ENCODE results near the gene CHST10. TPM values are rescaled to one million over a fixed set of nuclear protein-coding genes. Genes with fewer than 3 reads are reported as not detected.
"Not testable (repeated sequence)": the region's sequence is repeated elsewhere in the genome, so short reads cannot be mapped to it uniquely, and the experiment has no call there.

The CHST10 gene, protein sequence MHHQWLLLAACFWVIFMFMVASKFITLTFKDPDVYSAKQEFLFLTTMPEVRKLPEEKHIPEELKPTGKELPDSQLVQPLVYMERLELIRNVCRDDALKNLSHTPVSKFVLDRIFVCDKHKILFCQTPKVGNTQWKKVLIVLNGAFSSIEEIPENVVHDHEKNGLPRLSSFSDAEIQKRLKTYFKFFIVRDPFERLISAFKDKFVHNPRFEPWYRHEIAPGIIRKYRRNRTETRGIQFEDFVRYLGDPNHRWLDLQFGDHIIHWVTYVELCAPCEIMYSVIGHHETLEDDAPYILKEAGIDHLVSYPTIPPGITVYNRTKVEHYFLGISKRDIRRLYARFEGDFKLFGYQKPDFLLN
- total RNA-seq, result 10 to 100 TPM in 1 of 6 donors, 1 to 10 TPM in 5; 2.1 to 14.7 (median 7.9) TPM

DNA sequence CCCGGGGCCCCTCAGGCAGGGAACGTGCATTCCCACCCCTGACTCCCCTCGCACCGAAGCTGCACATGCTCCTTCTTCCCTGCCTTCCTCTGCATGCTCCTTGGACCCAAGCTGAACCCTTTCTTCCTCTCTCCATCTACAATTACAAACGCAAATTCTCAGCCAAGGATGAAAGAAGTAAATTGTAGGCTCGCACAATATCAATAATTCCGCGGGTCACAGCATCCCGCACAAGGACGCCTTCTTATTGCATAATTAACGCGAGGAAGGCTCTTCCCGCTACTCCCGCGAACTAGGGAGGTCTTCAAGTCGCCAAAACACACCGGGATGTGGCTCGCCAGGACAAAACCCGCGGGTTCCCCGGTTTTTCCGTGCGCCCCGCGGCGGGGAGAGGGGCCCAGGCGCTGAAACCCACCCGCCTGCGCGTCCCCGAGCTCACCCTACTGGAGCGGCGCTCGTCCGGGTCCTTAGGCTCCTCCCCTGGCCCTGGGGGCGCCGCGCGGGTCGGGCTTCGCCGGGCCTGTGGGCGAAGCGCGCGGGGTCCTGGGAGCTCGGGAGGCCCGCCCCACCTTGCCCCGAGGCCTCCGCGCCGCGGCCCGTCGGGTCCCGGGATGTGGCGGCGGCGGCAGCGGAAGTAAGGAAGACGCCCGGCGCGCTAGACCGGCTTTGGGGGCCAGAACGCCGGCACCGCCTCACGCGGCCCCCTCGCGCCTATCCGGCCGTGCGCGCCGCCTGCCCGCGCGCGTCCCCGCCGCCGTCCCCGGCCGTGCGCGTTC is at the start of gene CHST10:
Gene CHST10 (minus strand): TSS at position 734 of the 776 bp plus-strand sequence. CDS start 10,993 bp downstream, outside the sequence.
- peak; percentile 44 to 92 for DNase-seq
- ATAC-seq (ENCODE audit: low FRiP score in 2 of 2), result peak; percentile 77 to 95
- TF ChIP-seq POLR2A (IDR thresholded peaks at IDR 0.05), result peak in 2 of 4 donors; percentile 33 to 55
- no peak for TF ChIP-seq POLR2AphosphoS5 (IDR thresholded peaks at IDR 0.05)
- Histone ChIP-seq H3K27ac (peak within 1 kb of the TSS; percentile 59 to 84 (median 76)), H3K9me3 (no peaks in the 10 kb centered on the region), H3K36me3 (peaks cover 0 to 3% (median 0%) of the 10 kb centered on the region in 4 donors), H3K4me1 (peaks cover 15 to 26% (median 19%) of the 10 kb centered on the region in 4 donors), H3K27me3 (no peaks in the 10 kb centered on the region), H3K4me3 (peak within 1 kb of the TSS; percentile 70 to 86 (median 83))
- WGBS, 2 donors, result 0% methylated on average over 15 to 21 of the region's 88 CpGs

DNA sequence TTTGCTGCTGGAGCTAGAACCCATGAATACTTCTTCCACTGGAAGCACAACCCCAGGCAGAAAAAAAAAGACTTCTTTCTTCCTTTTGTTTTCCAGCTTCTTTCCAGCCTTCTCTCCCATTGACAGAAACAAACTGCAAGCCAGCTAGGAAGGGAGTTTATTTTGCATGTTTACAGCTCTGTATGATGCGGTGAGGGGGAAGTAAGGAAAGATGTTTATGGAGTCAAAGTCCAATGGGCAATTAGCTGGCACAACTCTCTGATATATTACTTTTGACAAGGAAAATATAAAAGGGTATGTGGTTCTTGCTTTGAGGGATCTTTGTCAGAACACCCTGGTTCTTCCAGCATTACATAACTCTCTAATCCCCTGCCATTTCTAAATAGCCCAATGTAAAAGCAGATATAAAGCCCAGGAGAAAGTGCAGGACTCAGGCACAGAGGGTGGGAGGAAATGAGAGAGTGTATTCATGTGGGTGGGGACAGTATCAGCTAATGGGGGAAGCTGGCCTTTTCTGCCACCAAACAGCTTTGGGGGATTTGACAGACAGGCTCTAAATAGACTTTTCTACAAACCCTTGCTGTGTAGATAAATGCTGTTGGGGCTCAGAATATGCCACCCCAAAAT is 43.5 kb upstream of the CHST10 start:
- ATAC-seq (ENCODE audit: low FRiP score in 2 of 2), result no peak

GRCh38 chr2:100456357-100456756 is 38.9 kb upstream of the CHST10 start:
- not testable (repeated sequence) for H3K4me3 ChIP-seq; H3K27me3 ChIP-seq; H3K4me1 ChIP-seq; H3K27ac ChIP-seq; DNase-seq; ATAC-seq (ENCODE audit: low FRiP score in 2 of 2); H3K9me3 ChIP-seq; H3K36me3 ChIP-seq

More for the DNA sequence above, 43.5 kb upstream of the CHST10 start:
- no peaks in the 10 kb centered on the region for H3K4me1 ChIP-seq
- no peaks in the 10 kb centered on the region for H3K27me3 ChIP-seq
- DNase-seq, result no peak
- H3K36me3 ChIP-seq, result no peaks in the 10 kb centered on the region
- peaks cover 0 to 9% (median 6%) of the 10 kb centered on the region in 4 donors for H3K9me3 ChIP-seq
- H3K27ac ChIP-seq, result no peak overlapping the region
- H3K4me3 ChIP-seq, result no peak overlapping the region
- TF ChIP-seq EP300 (IDR thresholded peaks at IDR 0.05) (no peak), POLR2A (IDR thresholded peaks at IDR 0.05) (no peak), POLR2AphosphoS5 (IDR thresholded peaks at IDR 0.05) (no peak), CTCF (IDR thresholded peaks at IDR 0.05) (no peak)
- 80 to 93% methylated on average over 1 of the region's 1 CpG for WGBS, 2 donors

DNA sequence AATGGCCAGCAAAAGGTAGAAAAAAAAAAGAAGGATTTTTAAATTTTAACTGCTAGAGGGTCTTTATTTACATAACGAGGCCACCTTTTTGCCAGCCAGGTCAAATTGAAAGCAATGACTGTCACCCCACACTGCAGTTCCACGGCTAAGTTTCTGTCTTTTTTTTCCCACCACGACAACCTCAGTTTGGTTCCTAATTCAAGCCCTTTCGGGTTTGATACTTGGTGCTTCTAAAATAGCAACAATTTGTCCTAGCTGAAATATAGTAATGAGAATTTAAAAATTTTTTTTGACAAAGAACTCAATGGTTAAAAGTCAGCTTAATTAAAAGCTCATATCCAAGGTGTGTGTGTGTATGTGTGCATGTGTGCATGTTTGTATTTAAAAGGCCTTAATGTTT is 36.4 kb upstream of the CHST10 start:
- Histone ChIP-seq H3K36me3 (no peaks in the 10 kb centered on the region), H3K9me3 (peaks cover 0 to 6% (median 4%) of the 10 kb centered on the region in 4 donors), H3K4me1 (no peaks in the 10 kb centered on the region), H3K27me3 (no peaks in the 10 kb centered on the region), H3K4me3 (no peak overlapping the region), H3K27ac (no peak overlapping the region)
- WGBS, 2 donors, result 64 to 82% methylated on average over 4 of the region's 4 CpGs
- TF ChIP-seq POLR2A (IDR thresholded peaks at IDR 0.05) (no peak), POLR2AphosphoS5 (IDR thresholded peaks at IDR 0.05) (no peak), EP300 (IDR thresholded peaks at IDR 0.05) (no peak), CTCF (IDR thresholded peaks at IDR 0.05) (no peak)
- ATAC-seq (ENCODE audit: low FRiP score in 2 of 2) (no peak), DNase-seq (no peak)

- Histone ChIP-seq H3K9me3 (no peaks in the 10 kb centered on the region), H3K27me3 (no peaks in the 10 kb centered on the region), H3K4me1 (no peaks in the 10 kb centered on the region), H3K36me3 (no peaks in the 10 kb centered on the region), H3K4me3 (no peak overlapping the region), H3K27ac (no peak overlapping the region)
- DNase-seq (no peak), ATAC-seq (ENCODE audit: low FRiP score in 2 of 2) (no peak)
- TF ChIP-seq POLR2AphosphoS5 (IDR thresholded peaks at IDR 0.05) (no peak), CTCF (IDR thresholded peaks at IDR 0.05) (no peak), EP300 (IDR thresholded peaks at IDR 0.05) (no peak), POLR2A (IDR thresholded peaks at IDR 0.05) (no peak)
Observed at GRCh38 chr2:100451734-100452133, 34.3 kb upstream of the CHST10 start.
